Kidney (tissue), 14 donors: ENCODE data around the gene MEN1. TPM values are rescaled to one million over a fixed set of nuclear protein-coding genes. Genes with fewer than 3 reads are reported as not detected.
A peak's percentile ranks its signal among the peaks of the same experiment; 100 is the strongest.

Experiments
- DNase-seq, 5 donors: peaks; one replicate each; pipeline ENCODE4 v3.0.0-alpha.2; 2013 to 2020
- FAIRE-seq: peaks from 2 replicates; lab custom pipeline; 2012; peaks lifted over from hg19 to GRCh38; lab: Jason Lieb, UNC
- H3K27ac ChIP-seq, 2 donors: one replicate each; pipeline ENCODE4 v1.7.0; 2013; ENCODE audit warnings: low read depth in 2 of 2, low read length in 2 of 2, inconsistent platforms in 1 of 2
- H3K27me3 ChIP-seq: one replicate; pipeline ENCODE4 v1.7.1; 2013; ENCODE audit warnings: low read length, inconsistent platforms; ENCODE audit not compliant: control insufficient read depth, insufficient read depth
- H3K36me3 ChIP-seq, 3 donors: one replicate each; pipeline versions ENCODE4 v1.7.0 to v1.7.1; 2013; ENCODE audit warnings: low read length in 3 of 3, control low read depth in 1 of 3, inconsistent platforms in 1 of 3; ENCODE audit not compliant: insufficient read depth in 3 of 3, control insufficient read depth in 2 of 3
- H3K4me1 ChIP-seq, 3 donors: one replicate each; pipeline versions ENCODE4 v1.7.0 to v1.7.1; 2013; ENCODE audit warnings: low read length in 3 of 3, inconsistent platforms in 1 of 3, low read depth in 1 of 3; ENCODE audit not compliant: control insufficient read depth in 2 of 3, insufficient read depth in 2 of 3
- H3K4me3 ChIP-seq, 3 donors: one replicate each; pipeline versions ENCODE4 v1.7.0 to v1.8.1; 2013; ENCODE audit warnings: low read length in 3 of 3, control low read depth in 1 of 3, inconsistent platforms in 1 of 3
- H3K9ac ChIP-seq, 3 donors: one replicate each; pipeline versions ENCODE4 v1.7.0 to v1.7.1; 2013; ENCODE audit warnings: low read length in 3 of 3, control low read depth in 1 of 3, inconsistent platforms in 1 of 3
- H3K9me3 ChIP-seq, 3 donors: one replicate each; pipeline versions ENCODE4 v1.7.0 to v1.7.1; 2013; ENCODE audit warnings: low read length in 3 of 3, control low read depth in 1 of 3, inconsistent platforms in 1 of 3; ENCODE audit not compliant: control insufficient read depth in 2 of 3, insufficient read depth in 1 of 3
- CTCF ChIP-seq: IDR thresholded peaks from 3 replicates; pipeline ENCODE4 v1.5.1; 2012; ENCODE audit warnings: mild to moderate bottlenecking, moderate library complexity, borderline replicate concordance; ENCODE audit not compliant: insufficient read depth; ENCODE audit errors: extremely low read depth
- intact Hi-C: fragments of 100-400 bp; cut with DNase I; formaldehyde crosslinking; loops from one replicate; pipeline ENCODE4 v1.11.1; 2022
- polyA plus RNA-seq: library from polyadenylated mRNA; stranded (reverse); fragments of 350-450 nt; fragmentation: Illumina TruSeq; extraction: RNeasy Lipid Tissue Mini Kit (QIAGEN cat#74804); gene quantifications from one replicate; pipeline ENCODE4 v1.2.3, GENCODE V29; 2014; ENCODE audit warnings: low read depth, low replicate concordance; ENCODE audit not compliant: insufficient read depth
- total RNA-seq: library from RNA; stranded (reverse); fragmentation: NEBNext Ultra II Directional; extraction: Animal tissue kit (Norgen Biotek cat#: 25700); gene quantifications from one replicate; pipeline ENCODE4 v1.2.1, GENCODE V29; 2021
- donor health status: control.
- donor health status: control.
- donor health status: control.
- donor health status: control.
- donor health status: control.
- donor health status: DM: yes; HTN: yes; CAD: no.
- donor health status: Normal renal cell carcinoma (clear cell type).

Gene MEN1
- total and polyA plus RNA-seq, 2 donors from 2014 or later, result 20.9 to 24.0 TPM

- no peak for TF ChIP-seq CTCF
- Histone ChIP-seq H3K36me3 (peaks cover 0 to 5% (median 4%) of the 10 kb centered on the region in 3 donors), H3K27ac (no peak overlapping the region), H3K9ac (peak overlapping the region in 1 of 3 donors; percentile 12), H3K9me3 (no peaks in the 10 kb centered on the region), H3K4me3 (no peak overlapping the region), H3K4me1 (peaks cover 0 to 11% (median 6%) of the 10 kb centered on the region in 3 donors), H3K27me3 (no peaks in the 10 kb centered on the region)
- intact Hi-C loops, result no loop called here
- FAIRE-seq, result no peak
- DNase-seq, result no peak
Observed at GRCh38 chr11:64842366-64842759, 32.0 kb upstream of the MEN1 start.

- intact Hi-C loops, result no loop called here
- H3K9ac ChIP-seq, result peak overlapping the region in 1 of 3 donors; percentile 12
- no peak for FAIRE-seq
Observed at GRCh38 chr11:64841592-64842365, 31.4 kb upstream of the MEN1 start.

DNA sequence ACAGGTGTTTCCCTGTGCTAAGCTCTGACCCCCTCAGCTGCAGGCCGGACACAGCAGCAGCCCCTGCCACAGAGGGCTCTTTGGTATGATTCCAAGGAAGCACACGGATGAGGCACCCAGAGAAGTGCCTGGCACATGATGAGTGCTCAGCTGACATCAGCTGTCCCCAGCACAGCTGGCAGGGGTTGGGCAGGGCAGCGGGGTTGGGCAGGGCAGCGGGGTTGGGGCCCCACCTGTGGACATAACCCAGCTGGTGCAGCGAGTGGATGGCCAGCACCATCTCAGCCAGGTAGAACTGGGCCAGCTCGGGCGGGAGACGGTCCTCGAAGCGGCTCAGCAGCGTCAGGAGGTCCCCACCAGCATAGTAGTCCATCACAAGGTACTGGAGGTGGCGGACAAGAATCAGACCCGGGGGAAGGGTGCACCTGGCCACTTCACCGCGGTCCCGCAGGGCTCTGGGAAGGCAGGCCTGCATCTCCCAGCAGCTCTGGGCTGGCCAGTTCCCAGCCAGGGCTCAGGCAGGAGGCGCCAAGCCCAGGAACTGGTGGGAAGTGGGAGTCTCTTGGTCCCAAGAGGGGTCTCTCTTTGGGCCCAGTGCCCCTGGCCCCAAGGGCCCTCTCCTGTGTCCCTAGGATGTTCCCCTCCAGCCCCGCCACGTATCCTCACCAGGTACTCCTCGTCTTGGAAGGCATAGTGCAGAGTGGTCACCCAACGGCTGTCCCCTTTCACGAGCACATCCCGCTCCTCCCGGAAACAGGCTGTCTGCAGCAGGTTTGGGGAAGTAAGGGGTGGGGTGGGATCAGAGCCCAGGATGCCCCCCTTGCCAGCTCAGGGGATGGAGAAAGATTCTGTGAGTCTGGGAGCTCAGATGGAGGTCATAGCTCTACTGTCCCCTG is 29.8 kb upstream of the MEN1 start:
- H3K4me1 ChIP-seq, result peaks cover 0 to 10% (median 6%) of the 10 kb centered on the region in 3 donors
- H3K9ac ChIP-seq, result no peak overlapping the region
- no peaks in the 10 kb centered on the region for H3K9me3 ChIP-seq
- no peaks in the 10 kb centered on the region for H3K27me3 ChIP-seq
- no peak overlapping the region for H3K27ac ChIP-seq
- no peak for TF ChIP-seq CTCF
- H3K36me3 ChIP-seq, result peaks cover 0 to 5% (median 4%) of the 10 kb centered on the region in 3 donors
- H3K4me3 ChIP-seq, result no peak overlapping the region
- intact Hi-C loops, result no loop called here
- no peak for FAIRE-seq
- peak in 1 of 5 donors; percentile 64 for DNase-seq

More at GRCh38 chr11:64841592-64842365, 31.4 kb upstream of the MEN1 start:
- Histone ChIP-seq H3K4me1 (peaks cover 0 to 11% (median 6%) of the 10 kb centered on the region in 3 donors), H3K4me3 (no peak overlapping the region), H3K27me3 (no peaks in the 10 kb centered on the region), H3K9me3 (no peaks in the 10 kb centered on the region), H3K36me3 (peaks cover 0 to 5% (median 4%) of the 10 kb centered on the region in 3 donors), H3K27ac (no peak overlapping the region)
- no peak for TF ChIP-seq CTCF
- no peak for DNase-seq
